Eye (tissue), 1 donor: ENCODE data around the gene ANAPC7.
"Not testable (repeated sequence)": the region's sequence is repeated elsewhere in the genome, so short reads cannot be mapped to it uniquely, and the experiment has no call there.

Experiments used
- DNase-seq: peaks from one replicate; pipeline ENCODE4 v3.0.0-alpha.2; 2015

The ANAPC7 gene

DNA sequence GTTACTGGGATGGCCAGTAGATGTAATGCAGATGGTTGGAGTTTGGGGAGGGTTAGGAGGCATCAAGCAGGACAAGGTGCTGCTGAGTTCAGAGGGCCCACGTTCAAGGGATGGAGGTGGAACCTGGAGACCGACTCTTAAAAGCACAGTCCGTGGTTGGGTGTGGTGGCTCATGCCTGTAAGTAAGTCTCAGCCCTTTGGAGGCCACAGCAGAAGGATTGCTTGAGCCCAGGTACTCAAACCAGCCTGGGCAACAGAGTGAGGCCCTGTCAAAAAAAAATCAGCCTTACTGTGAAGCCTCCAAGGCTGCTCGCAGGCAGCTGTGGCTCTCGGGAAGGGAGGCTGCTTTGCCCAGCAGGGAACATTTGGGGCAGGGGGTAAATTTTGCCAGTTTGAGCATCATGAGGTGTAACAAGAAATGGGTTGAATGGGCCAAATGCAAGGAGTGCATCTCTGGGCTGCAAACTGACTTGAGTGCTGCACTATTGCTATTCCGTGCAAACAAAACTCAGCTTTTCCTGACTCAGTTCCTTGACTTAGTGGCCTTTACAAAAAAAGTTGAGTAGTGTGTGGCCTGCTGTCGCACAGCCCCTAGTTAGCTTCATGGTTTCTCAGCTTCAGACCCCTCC is 55.0 kb downstream of the ANAPC7 start:
- no peak for DNase-seq

GRCh38 chr12:110347767-110348166 is 55.7 kb downstream of the ANAPC7 start:
- no peak for DNase-seq

- DNase-seq: no peak
Observed at GRCh38 chr12:110345963-110346362, 57.5 kb downstream of the ANAPC7 start.

GRCh38 chr12:110345176-110345661 is 58.3 kb downstream of the ANAPC7 start:
- no peak for DNase-seq

DNA sequence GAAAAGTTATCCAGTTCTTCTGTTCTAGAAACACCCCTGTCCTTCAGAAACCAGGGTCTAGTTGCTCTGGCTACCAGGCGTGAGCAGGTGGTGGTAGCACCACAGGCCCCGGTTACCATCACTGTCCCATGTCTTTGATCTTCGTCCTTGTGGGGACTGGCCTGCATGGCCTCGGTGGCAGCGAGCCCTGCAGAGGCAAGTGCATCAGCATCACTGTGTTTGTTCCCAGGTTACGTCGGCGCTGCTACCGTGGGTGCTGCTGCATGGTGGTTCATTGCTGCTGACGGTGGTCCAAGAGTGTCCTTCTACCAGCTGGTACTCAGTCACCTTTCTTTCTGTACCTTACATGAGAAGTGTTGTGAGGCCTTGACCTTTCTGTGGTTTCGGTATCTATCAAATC is 58.9 kb downstream of the ANAPC7 start:
- no peak for DNase-seq

GRCh38 chr12:110343736-110344555 is 59.6 kb downstream of the ANAPC7 start:
- no peak for DNase-seq

GRCh38 chr12:110343114-110343513 is 60.4 kb downstream of the ANAPC7 start:
- no peak for DNase-seq

DNA sequence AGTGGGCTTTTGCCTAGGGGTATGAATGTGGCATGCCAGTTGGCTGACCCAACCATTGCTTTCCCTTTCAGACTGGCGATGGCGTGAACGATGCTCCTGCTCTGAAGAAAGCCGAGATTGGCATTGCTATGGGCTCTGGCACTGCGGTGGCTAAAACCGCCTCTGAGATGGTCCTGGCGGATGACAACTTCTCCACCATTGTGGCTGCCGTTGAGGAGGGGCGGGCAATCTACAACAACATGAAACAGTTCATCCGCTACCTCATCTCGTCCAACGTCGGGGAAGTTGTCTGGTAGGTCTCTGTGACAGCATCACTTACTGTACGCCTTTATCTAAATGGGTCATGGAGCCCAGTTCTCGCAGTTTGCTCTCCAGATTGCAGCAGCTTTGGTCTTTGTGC is 61.4 kb downstream of the ANAPC7 start:
- no peak for DNase-seq

DNA sequence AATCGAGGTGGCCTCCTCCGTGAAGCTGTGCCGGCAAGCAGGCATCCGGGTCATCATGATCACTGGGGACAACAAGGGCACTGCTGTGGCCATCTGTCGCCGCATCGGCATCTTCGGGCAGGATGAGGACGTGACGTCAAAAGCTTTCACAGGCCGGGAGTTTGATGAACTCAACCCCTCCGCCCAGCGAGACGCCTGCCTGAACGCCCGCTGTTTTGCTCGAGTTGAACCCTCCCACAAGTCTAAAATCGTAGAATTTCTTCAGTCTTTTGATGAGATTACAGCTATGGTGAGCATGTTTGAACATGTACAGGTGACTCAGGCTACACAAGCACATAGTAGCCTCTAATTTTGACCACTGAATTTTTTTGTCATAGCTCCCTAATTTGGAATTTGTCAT is 62.8 kb downstream of the ANAPC7 start:
- no peak for DNase-seq

DNA sequence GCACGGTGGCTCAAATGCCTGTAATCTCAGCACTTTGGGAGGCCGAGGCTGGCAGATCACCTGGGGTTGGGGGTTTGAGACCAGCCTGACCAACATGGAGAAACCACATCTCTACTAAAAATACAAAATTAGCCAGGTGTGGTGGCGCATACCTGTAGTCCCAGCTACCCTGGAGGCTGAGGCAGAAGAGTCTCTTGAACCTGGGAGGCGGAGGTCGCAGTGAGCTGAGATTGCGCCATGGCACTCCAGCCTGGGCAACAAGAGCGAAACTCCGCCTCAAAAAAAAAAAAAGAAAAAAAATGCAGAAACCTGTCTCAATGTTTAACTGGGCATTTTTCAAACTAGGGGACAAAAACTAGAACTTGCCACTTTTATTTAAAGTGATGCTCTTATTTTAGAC is 63.2 kb downstream of the ANAPC7 start:
- DNase-seq: not testable (repeated sequence)

DNA sequence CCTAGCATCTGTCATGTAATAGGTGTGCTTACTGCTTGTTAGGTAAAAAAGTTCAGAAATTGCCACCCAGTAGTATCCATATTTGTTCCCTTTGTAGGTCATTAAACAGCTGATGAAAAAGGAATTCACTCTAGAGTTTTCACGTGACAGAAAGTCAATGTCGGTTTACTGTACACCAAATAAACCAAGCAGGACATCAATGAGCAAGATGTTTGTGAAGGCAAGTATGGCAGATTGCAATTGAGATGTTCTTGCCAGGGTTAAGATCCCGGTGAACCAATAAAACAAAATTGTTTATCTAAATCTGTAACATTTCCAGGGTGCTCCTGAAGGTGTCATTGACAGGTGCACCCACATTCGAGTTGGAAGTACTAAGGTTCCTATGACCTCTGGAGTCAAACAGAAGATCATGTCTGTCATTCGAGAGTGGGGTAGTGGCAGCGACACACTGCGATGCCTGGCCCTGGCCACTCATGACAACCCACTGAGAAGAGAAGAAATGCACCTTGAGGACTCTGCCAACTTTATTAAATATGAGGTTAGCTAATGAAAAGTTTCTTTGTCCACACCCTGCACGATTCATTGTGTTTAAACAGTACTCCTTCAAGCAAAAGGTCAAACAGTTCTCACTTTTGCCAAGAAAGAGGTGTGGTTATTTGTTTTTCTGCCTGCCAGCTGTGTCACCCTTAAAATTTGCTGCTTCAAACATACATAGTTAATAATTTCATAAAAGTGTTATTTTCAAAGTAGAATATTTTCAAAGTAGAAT is 64.1 kb downstream of the ANAPC7 start:
- no peak for DNase-seq

DNA sequence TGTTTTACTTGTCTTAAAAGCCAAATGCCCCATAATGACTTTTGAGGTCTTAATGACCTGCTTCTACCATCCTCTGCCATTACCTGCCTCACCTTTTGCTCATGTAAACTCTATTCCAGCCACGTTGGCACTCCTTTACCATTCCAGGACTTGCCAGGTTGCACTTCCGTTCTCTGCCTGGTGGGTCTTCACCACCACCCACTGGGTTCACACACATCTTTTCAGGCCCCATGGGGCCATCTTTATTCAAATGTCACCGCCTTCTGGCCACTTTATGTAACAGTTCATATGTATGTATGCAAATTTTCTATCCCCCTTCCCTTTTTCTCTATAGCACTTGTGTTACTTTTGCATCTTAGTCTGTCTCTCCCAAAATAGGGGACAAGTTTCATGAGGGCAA is 64.8 kb downstream of the ANAPC7 start:
- no peak for DNase-seq

DNA sequence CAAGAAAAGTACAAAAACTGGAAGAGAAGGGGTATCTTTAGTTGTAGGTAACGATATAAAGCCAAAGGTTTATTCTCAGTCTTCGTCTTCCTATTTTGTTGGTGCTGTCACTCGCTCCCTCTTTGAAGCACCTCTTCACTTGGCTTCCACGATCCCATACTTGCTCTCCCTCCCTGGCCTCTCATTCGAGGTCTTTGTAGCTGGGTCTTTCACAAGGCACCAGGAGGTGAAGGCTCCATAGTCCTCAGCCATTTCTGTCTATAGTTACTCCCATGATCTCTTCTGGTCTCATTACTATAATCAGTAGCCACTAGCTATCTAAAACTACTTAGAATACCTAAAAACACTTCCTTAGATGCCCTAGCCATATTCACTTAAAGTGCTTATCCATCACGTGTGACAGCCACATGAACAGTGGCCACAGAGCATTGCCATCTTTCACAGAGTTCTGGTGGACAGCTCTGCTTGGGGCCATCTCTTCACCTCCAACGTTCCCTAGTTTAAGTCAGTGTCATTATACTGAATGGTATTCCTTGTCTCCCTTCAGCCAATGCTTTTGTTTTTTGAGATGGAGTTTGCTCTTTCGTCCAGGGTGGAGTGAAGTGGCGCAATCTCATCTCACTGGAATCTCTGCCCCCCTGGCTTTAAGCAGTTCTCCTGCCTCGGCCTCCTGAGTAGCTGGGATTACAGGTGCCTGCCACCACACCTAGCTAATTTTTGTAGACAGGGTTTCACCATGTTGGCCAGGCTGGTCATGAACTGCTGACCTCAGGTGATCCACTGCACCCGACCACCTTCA is 65.4 kb downstream of the ANAPC7 start:
- DNase-seq: no peak

DNA sequence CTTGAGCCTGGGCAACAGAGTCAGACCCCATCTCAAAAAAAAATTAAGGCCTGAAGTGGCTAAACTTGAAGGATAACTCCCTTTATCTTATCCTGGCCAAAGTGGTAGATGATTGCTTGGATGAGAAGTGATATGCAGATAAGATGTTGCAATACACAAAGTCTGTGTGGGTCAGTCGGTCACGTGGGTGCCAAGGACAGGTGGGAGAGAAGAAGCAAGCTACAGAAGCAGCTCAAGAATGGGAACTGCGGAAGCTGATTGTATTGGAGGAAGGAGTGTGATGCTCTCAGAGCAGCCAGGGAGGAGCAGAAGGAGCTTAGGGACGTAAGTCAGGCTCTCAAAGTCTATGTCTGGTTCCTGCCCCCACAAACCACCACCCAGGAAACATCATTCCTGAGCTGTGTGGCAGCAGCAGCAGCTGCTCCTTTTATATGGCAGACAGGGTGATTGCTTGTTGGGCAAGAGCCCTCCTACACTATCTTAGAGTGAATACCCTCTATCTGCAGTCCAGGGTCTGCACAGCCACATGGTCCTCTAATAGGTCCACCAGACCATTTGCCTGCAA is 67.9 kb downstream of the ANAPC7 start:
- no peak for DNase-seq

GRCh38 chr12:110333201-110333600 is 70.3 kb downstream of the ANAPC7 start:
- DNase-seq: no peak

DNA sequence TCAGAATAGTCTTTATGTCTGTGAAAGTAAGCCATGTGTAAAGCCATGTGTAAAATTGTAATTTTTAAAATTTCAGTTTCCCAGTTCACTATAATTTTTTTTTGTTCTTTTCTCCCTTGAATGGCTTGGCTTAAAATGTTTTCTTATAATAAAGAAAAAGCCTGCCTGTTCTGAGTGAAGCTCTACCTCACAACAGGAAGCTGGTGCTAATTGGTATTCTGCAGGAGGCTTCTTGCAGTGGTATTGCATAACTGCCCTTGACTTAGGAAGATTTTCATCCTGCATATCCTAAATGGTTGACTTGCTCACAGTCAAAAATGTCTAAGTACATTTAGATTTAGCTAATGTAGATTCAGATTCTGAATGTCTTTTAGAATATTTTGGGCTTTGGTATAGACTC is 73.0 kb downstream of the ANAPC7 start:
- DNase-seq: no peak

GRCh38 chr12:110330124-110330523 is 73.4 kb downstream of the ANAPC7 start:
- no peak for DNase-seq

DNA sequence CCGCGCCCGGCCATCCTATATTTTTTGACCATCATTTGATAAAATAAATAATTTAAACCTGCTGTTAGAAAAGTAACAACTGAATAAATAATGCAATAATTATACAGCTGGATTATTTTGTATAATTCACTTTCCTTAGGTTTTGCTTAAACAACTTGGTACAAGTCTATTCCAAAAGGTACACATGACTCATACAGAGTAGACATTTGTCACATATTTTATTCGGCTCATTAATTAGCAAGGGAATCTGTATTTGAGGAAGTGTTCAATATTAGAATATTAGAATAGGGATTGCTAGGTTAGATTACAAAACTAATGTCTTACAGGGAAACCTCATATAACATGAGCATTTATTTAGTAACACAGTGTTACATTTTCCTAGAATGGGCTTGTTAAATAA is 73.8 kb downstream of the ANAPC7 start:
- no peak for DNase-seq
